PC-3 (cell line): ENCODE results near the gene FKBP10. TPM values are rescaled to one million over a fixed set of nuclear protein-coding genes. Genes with fewer than 3 reads are reported as not detected.

ENCODE experiments used
- ATAC-seq: fragments of 200-7000 bp; cut with Tn5 transposase; 2 replicates; pipeline ENCODE4 v1.9.1; 2020; ENCODE audit warnings: mild to moderate bottlenecking, moderate library complexity
- BruUV-seq: library from RNA; stranded (reverse); fragments of 400-500 nt; replicated peaks from 2 replicates; lab custom pipeline; 2021; lab: Mats Ljungman, UMichigan
- CTCF ChIA-PET: fragments of 300-600 bp; sonication (Branson Sonifier 250); formaldehyde crosslinking; loops from one replicate; lab custom pipeline; 2022; ENCODE audit warnings: antibody characterized with exemption; lab: Charles Lee
- POLR2A ChIA-PET: fragments of 300-600 bp; sonication (Branson Sonifier 250); formaldehyde crosslinking; loops from one replicate; lab custom pipeline; 2022; ENCODE audit warnings: antibody characterized with exemption; ENCODE audit not compliant: unreplicated experiment; lab: Charles Lee
- DNase-seq: peaks from one replicate; pipeline ENCODE4 v3.0.0-alpha.2; 2015
- H2AFZ ChIP-seq: fragments of 300-600 bp; sonication (generic); 2 replicates; pipeline ENCODE4 v1.6.0; 2016; ENCODE audit warnings: antibody characterized with exemption, low read length
- H3F3A ChIP-seq: fragments of 300-600 bp; sonication (generic); one replicate; pipeline ENCODE4 v1.6.0; 2017; ENCODE audit warnings: antibody characterized with exemption, low read length, control low read depth, mild to moderate bottlenecking; ENCODE audit not compliant: unreplicated experiment
- H3K27ac ChIP-seq: fragments of 300-600 bp; sonication (generic); 2 replicates; pipeline ENCODE4 v1.5.1; 2016; ENCODE audit warnings: mild to moderate bottlenecking, low read length
- H3K27me3 ChIP-seq: fragments of 300-600 bp; sonication (generic); 2 replicates; pipeline ENCODE4 v1.6.1; 2016; ENCODE audit warnings: low read length, mixed read lengths
- H3K36me3 ChIP-seq: fragments of 300-600 bp; sonication (generic); 2 replicates; pipeline ENCODE4 v1.6.1; 2016; ENCODE audit warnings: low read depth, mixed run types, low read length, mixed read lengths
- H3K4me1 ChIP-seq: fragments of 300-600 bp; sonication (generic); 2 replicates; pipeline ENCODE4 v1.5.1; 2016; ENCODE audit warnings: low read length; ENCODE audit not compliant: insufficient read depth
- H3K4me2 ChIP-seq: fragments of 300-600 bp; sonication (generic); 2 replicates; pipeline ENCODE4 v1.6.0; 2016; ENCODE audit warnings: low read length
- H3K4me3 ChIP-seq: fragments of 300-600 bp; sonication (generic); 2 replicates; pipeline ENCODE4 v1.5.1; 2016; ENCODE audit warnings: mild to moderate bottlenecking, low read length, mixed read lengths
- H3K79me2 ChIP-seq: fragments of 300-600 bp; sonication (generic); 2 replicates; pipeline ENCODE4 v1.6.1; 2017; ENCODE audit warnings: low read length, mixed read lengths
- H3K9ac ChIP-seq: fragments of 300-600 bp; sonication (generic); 2 replicates; pipeline ENCODE4 v1.6.0; 2016; ENCODE audit warnings: mild to moderate bottlenecking, low read length
- H3K9me2 ChIP-seq: fragments of 300-600 bp; sonication (generic); replicated peaks from 2 replicates; pipeline ENCODE4 v1.6.1; 2016; ENCODE audit warnings: mixed run types, low read length, mixed read lengths
- H3K9me3 ChIP-seq: fragments of 300-600 bp; sonication (generic); 2 replicates; pipeline ENCODE4 v1.6.1; 2016; ENCODE audit warnings: low read length, mixed read lengths
- H4K20me1 ChIP-seq: fragments of 300-600 bp; sonication (generic); 2 replicates; pipeline ENCODE4 v1.6.1; 2016; ENCODE audit warnings: low read length, mixed read lengths
- EZH2 ChIP-seq: fragments of 300-600 bp; sonication (generic); IDR thresholded peaks from one replicate; pipeline ENCODE4 v1.6.1; 2017; ENCODE audit warnings: antibody characterized with exemption, mild to moderate bottlenecking, low read length; ENCODE audit not compliant: unreplicated experiment
- EZH2phosphoT487 ChIP-seq: fragments of 300-600 bp; sonication (generic); IDR thresholded peaks from 2 replicates; pipeline ENCODE4 v1.6.1; 2018; ENCODE audit warnings: mild to moderate bottlenecking, antibody characterized with exemption, low read length, borderline replicate concordance
- intact Hi-C: fragments of 100-400 bp; cut with micrococcal nuclease; formaldehyde crosslinking; loops from 2 replicates; pipeline ENCODE4 v1.9.0; 2023
- total RNA-seq: library from RNA; depleted of rRNA; stranded (reverse); fragments of >200 nt; gene quantifications from 2 replicates; pipeline ENCODE4 v1.2.3, GENCODE V29; 2014
- TF ChIP-seq, protein P1 (sequence below): fragments of 300-600 bp; sonication (generic); conservative IDR thresholded peaks from 2 replicates; pipeline ENCODE4 v1.5.1; 2017; ENCODE audit warnings: antibody characterized with exemption, low read depth, mild to moderate bottlenecking, low read length

Gene FKBP10
- total RNA-seq, 1 experiment from 2014 or later = 63.4 TPM

DNA sequence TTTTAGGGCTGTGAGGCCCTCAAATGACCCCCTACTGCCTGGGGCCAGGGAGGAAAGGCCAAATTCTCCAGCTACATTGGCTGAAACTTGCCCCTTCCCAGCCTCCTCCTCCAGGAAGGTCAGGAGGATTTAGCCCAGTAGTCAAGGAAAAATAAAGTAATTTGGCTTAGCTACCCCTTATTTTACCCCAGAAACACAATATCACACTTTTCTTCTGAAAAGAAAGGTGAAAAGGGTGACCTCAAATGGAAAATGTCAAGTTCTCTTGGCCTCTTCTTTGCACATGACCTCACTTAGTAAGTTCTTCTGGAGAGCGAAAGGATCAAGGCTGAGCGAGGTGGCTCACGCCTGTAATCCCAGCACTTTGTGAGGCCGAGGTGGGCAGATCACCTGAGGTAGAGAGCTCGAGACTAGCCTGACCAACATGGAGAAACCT is 18.2 kb upstream of the FKBP10 start:
- Histone ChIP-seq H4K20me1 (no peaks in the 10 kb centered on the region), H3K27me3 (no peaks in the 10 kb centered on the region), H3K4me3 (no peak overlapping the region), H2AFZ (no peak overlapping the region), H3K9me3 (no peaks in the 10 kb centered on the region), H3K79me2 (no peaks in the 10 kb centered on the region), H3K36me3 (no peaks in the 10 kb centered on the region), H3F3A (no peaks in the 10 kb centered on the region), H3K4me1 (peaks cover 34% of the 10 kb centered on the region), H3K27ac (no peak overlapping the region), H3K9ac (no peak overlapping the region), H3K4me2 (no peak overlapping the region), H3K9me2 (no peaks in the 10 kb centered on the region)
- TF ChIP-seq EZH2 = no peak
- BruUV-seq = no TSS peak
- CTCF ChIA-PET = no interaction called here
- POLR2A ChIA-PET = no interaction called here
- DNase-seq (no peak), ATAC-seq (no peak)
- intact Hi-C loops = no loop called here

DNA sequence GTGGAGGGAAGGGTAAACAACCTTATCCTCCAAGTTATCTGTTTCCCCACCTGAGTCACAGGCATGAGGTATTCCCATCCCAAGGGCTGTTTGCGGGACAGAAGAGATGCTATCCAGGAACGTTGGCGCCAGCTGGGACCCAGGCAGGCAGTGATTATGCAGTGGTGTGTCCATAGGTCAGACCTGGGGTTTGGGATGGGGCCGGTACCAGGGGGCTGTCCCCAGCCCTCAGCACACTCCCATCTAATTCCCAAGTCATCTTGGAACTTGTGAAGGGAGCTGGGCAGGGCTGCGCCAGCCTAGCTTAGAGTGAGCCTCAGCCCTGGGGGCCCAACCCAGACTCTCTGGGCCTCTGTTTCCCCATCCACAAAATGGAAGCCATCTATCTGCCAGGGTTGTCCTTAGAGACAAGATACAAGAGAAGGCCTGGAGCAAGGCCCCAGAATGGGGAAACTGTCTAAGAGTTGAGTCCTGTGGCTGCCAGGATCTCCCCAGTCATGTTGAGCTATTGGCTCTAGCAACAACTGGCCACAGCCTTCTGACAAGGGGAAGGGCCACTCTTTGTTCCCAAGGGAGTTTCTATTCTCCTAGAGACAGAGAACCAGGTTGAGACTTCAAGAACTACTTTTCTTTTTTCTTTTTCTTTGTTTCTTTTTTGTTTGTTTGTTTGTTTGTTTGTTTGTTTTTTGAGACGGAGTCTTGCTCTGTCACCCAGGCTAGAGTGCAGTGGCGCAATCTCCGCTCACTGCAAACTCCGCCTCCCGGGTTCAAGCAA is 16.5 kb upstream of the FKBP10 start:
- Histone ChIP-seq H3F3A (no peaks in the 10 kb centered on the region), H3K9me3 (no peaks in the 10 kb centered on the region), H3K27ac (peak overlapping the region; percentile 44), H3K9me2 (no peaks in the 10 kb centered on the region), H3K4me3 (no peak overlapping the region), H3K36me3 (no peaks in the 10 kb centered on the region), H4K20me1 (no peaks in the 10 kb centered on the region), H3K27me3 (no peaks in the 10 kb centered on the region), H3K4me2 (no peak overlapping the region), H3K79me2 (no peaks in the 10 kb centered on the region), H3K9ac (no peak overlapping the region), H3K4me1 (peaks cover 51% of the 10 kb centered on the region), H2AFZ (no peak overlapping the region)
- intact Hi-C loops = no loop called here
- DNase-seq (peak; percentile 67), ATAC-seq (no peak)
- TF ChIP-seq, protein P1, sequence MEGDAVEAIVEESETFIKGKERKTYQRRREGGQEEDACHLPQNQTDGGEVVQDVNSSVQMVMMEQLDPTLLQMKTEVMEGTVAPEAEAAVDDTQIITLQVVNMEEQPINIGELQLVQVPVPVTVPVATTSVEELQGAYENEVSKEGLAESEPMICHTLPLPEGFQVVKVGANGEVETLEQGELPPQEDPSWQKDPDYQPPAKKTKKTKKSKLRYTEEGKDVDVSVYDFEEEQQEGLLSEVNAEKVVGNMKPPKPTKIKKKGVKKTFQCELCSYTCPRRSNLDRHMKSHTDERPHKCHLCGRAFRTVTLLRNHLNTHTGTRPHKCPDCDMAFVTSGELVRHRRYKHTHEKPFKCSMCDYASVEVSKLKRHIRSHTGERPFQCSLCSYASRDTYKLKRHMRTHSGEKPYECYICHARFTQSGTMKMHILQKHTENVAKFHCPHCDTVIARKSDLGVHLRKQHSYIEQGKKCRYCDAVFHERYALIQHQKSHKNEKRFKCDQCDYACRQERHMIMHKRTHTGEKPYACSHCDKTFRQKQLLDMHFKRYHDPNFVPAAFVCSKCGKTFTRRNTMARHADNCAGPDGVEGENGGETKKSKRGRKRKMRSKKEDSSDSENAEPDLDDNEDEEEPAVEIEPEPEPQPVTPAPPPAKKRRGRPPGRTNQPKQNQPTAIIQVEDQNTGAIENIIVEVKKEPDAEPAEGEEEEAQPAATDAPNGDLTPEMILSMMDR = no peak
- TF ChIP-seq EZH2 (no peak), EZH2phosphoT487 (no peak)
- POLR2A ChIA-PET = interaction anchor here (0.8 to 1.5 kb wide), 2 partner anchors 10 to 59 kb away, joined by 7 to 9 read pairs; partner anchors contain the start of gene JUP
- no TSS peak for BruUV-seq
- CTCF ChIA-PET = no interaction called here

DNA sequence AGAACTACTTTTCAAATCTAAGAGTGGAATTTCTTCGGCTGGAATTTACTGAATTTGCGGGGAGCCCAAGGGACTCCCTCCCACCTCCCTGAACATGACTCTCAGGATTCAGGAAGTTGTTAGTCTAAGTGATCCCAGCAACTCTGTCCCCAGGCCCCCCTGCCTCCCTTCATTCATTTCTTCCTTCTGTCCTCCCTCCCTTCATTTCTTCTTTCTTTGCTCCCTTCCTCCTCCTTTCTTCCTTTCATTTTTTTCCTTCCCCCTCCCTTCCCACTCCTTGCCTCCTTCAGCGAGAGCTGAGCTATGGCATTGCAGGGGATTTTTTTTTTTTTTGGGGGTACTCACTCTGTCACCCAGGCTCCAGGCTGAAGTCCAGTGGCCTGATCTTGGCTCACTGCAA is 15.4 kb upstream of the FKBP10 start:
- ChIA-PET POLR2A (no interaction called here), CTCF (no interaction called here)
- Histone ChIP-seq H3K4me1 (peaks cover 46% of the 10 kb centered on the region), H2AFZ (no peak overlapping the region), H3K9me2 (no peaks in the 10 kb centered on the region), H3K36me3 (no peaks in the 10 kb centered on the region), H3K9ac (no peak overlapping the region), H3K9me3 (no peaks in the 10 kb centered on the region), H3K79me2 (no peaks in the 10 kb centered on the region), H3K27ac (no peak overlapping the region), H3K27me3 (no peaks in the 10 kb centered on the region), H3K4me2 (no peak overlapping the region), H3K4me3 (no peak overlapping the region), H3F3A (no peaks in the 10 kb centered on the region), H4K20me1 (no peaks in the 10 kb centered on the region)
- no peak for DNase-seq
- no peak for TF ChIP-seq EZH2
- no peak for TF ChIP-seq EZH2phosphoT487
- TF ChIP-seq, protein P1 = no peak
- no peak for ATAC-seq
- no TSS peak for BruUV-seq
- intact Hi-C loops = no loop called here
